HG02571 (cell line): ENCODE measurements around the gene CRTC3.

Experiments used
- ATAC-seq: cut with Tn5 transposase; IDR thresholded peaks from one replicate; pipeline ENCODE4 v1.9.1; 2021; ENCODE audit warnings: mild to moderate bottlenecking, moderate library complexity; ENCODE audit not compliant: unreplicated experiment

The CRTC3 gene

GRCh38 chr15:90519688-90520087, 10.0 kb upstream of the CRTC3 start:
- no peak for ATAC-seq

DNA sequence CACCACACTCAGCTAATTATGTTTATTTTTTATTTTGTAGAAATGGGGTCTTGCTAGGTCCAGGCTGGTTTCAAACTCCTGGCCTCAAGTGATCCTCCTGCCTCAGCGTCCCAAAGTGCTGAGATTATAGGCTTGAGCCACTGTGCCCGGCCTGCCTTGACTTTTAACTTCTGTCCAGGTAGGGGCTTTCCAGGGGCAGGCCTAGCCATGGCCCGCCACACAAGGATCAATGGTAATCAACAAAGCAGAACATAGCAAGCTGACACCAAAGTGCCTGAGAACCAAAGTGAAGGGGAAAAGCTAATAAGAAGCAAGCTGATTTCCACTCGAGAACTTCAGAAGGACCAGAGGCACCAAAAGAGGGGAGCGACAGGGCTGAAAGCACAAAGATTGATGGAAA, 9.4 kb upstream of the CRTC3 start:
- ATAC-seq = no peak

GRCh38 chr15:90523373-90523772, 6.3 kb upstream of the CRTC3 start:
- no peak for ATAC-seq

- ATAC-seq = peak; percentile 53
These were observed 5.5 kb upstream of the CRTC3 start for GRCh38 chr15:90524018-90524803.

- no peak for ATAC-seq
These were observed 732 bp upstream of the CRTC3 start for GRCh38 chr15:90529011-90529370.

- peak; percentile 34 for ATAC-seq
These were observed 728 bp downstream of the CRTC3 start for GRCh38 chr15:90530250-90531051.

- no peak for ATAC-seq
These were observed 1.4 kb downstream of the CRTC3 start for GRCh38 chr15:90531147-90531546.

DNA sequence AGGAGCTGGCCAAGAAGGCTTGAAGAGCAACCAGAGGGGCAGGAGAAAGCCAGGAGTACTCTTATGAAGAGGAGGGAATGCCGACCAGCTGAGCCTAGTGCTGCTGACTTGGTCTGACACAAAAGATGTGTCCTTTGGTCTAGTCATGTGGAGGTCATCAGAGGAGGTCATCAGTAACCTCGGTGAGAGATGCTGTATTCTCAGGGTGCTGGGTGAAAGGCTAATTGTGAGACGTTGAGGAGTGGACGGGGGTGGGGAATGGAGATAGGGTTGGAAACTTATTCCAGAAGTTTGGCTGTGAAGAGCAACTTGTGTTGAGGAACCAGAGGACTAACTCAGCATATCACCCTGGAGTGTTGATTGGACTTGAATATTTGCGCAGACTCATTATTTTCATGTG, 5.5 kb downstream of the CRTC3 start:
- no peak for ATAC-seq

DNA sequence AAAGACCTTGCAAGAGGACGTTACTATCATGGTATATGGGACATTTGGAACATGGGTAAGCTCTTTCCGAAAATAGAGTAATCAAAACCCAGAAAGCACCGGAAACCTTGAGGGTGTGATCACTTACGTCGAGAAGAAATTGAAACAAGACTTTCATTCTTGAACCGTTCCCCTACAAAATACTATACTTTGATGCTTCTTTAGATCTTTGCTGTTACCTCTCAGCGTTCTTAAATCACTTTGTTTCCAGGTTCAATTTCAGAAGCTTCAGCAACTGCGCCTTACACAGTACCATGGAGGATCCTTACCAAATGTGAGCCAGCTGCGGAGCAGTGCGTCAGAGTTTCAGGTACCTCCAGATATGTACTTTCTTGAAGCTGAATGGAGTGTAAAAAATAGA, 10.1 kb downstream of the CRTC3 start:
- no peak for ATAC-seq

DNA sequence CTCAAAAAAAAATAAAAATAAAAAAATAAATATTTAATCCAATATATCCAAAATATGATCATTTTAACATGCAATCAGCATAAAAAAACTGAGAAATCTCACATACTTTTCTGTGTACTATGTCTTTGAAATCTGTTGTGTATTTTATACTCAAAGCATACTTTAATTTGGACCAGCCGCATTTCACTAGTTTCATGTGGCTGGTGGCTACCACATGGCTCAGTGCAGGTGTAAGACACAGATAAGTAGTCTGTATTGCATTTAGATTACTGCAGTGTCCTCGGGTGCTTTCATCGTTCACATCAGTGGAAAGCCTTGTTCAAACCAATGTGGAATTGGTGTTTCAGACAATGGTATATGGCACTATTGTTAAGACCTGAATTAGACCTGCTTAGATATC, 11.0 kb downstream of the CRTC3 start:
- ATAC-seq = no peak

DNA sequence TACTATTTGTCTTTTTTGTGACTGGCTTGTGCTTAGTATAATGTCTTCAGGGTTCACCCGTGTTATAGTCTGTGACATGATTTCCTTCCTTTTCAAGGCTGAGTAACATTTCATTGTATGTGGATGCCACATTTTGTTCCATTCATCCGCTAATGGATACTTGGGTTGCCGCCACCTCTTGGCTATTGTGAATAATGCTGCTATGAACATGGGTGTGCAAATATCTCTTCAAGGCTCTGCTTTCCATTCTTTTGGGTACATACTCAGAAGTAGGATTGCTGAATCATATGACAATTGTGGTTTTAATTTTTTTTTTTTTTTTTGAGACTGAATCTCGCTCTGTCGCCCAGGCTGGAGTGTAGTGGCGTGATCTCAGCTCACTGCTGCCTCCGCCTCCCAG, 15.4 kb downstream of the CRTC3 start:
- no peak for ATAC-seq

GRCh38 chr15:90547540-90547939, 17.8 kb downstream of the CRTC3 start:
- no peak for ATAC-seq

- no peak for ATAC-seq
These were observed 21.2 kb downstream of the CRTC3 start for GRCh38 chr15:90550919-90551318.

DNA sequence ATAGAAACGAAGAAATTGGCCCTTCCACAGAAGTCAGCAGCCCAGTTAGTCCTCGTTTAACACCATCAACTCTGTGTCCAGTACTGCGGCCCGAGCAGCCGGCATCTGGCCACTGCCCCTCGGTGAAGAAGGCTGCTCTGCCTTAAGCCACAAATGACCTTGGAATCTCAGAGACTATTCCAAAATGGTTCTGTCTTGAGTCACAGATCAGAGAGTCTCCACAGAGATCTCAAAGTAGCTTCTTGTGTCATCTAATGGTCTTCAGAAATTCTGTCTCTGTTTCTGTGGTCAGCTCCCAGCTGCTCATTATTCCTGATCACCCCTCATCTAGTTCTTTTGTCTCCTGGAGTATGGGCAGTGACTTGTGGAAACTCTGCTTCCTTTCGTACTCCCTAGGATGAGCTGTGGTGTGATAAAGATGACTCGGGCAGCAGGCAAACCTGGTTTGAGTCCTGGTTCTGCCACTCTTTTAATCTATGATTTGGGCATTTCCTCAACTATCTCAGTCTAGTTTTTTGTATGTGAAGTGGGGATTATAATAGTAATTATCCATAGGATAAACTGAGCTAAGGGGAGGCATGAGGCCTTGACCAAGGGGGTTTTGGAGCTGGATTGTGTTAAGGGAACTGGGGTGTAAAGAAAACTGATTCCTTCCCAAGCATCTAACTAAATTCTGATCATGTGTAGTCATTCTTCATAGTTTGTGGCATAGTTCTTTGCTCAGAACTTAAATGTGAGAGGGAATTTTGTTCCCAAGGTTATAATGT, 22.6 kb downstream of the CRTC3 start:
- ATAC-seq = no peak

DNA sequence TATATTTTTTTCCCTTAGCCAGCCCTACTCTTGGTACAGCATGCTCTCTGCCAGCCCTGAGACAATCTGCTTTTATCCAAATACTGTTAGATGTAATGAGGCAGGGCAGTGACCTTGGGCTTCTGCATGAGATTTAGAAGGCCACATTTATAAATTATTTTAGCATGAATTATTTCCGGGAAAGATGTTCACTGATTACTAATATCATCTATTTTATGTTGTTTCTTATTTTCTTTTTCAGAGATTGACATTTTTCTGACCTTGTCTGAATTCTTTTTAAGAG, 23.1 kb downstream of the CRTC3 start:
- no peak for ATAC-seq

DNA sequence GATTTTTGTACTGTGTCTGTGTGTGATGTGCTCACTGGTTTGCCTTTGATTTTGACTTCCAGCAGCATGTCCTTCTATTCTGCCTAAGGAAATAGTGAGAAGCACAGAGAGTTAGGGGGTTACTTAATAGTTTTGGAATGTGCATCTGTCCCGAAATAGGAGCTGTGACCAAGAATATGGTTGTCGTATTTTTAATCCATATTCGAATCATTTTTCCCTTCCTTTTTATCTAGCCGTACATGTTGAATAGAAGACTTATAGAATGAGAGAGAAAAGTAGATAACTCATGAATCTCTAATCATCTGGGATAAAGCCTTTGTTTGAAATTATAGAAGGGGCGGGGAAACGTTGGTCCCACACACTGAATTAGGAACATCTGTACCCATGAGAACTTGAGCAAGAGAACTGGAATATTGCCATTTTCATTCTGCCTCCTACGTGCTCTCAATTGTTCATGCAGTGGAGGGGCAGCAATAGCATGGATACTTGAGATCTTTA, 23.6 kb downstream of the CRTC3 start:
- no peak for ATAC-seq

DNA sequence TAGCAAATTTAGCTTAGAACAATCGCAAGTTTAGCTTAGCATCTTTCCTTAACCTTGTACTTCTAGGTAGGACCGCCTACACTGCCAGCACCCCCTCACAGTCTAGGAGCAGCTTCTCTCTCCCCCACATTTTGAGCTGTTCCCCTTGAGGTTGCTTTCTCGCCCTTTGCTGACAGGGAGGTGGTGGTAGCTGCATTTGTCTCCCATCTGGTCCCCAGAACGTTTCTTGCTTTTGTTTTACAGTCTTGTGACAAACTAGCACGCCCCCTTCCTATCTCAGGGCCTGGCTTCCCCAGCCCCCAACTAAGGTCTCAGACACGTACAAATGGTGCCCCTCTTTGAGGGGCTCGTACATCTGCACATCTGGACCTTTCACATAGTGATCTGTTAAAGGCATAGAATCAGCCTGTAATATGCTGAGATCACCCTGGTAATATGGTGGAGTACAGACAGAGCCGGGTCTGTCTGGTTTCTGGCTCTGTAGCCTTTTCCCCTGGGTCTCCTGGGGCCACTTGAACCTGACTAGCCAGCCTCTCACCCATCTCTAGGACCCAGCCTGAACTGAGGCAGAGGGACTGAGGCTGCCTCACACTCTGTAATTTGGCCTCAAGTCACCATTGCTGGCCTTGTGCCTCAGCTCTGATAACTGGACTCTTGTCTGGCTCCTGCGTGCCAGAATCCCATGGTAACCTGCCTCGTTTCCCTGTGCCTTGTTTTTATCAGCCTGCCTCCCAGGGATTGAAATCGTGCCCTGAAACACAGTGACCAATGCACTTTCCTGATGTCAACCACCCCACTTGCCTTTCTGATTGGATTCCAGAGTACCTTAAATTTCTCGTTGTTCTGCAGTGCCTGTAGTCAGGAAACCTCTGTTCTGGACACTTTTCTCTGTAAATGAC, 27.7 kb downstream of the CRTC3 start:
- ATAC-seq = no peak

DNA sequence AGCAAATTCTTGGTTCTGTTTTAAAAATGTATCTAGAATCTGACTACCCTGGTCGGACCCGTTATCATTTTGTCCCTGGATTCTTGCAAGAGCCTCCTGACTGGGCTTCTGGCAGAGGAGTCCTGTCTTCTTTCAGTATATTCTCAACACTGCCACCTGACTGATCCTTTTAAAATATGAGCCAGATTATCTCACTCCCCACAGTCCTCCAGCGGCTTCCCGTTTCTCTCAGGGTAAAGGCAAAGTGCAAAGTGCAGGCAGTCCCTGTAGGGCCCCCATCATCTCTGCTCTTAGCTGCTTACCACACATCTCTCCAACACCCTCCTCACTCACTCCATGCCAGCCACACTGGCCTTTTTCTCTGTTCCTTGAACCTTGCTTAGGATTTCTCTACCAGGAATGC, 28.4 kb downstream of the CRTC3 start:
- no peak for ATAC-seq

GRCh38 chr15:90559119-90559518, 29.4 kb downstream of the CRTC3 start:
- ATAC-seq = no peak

DNA sequence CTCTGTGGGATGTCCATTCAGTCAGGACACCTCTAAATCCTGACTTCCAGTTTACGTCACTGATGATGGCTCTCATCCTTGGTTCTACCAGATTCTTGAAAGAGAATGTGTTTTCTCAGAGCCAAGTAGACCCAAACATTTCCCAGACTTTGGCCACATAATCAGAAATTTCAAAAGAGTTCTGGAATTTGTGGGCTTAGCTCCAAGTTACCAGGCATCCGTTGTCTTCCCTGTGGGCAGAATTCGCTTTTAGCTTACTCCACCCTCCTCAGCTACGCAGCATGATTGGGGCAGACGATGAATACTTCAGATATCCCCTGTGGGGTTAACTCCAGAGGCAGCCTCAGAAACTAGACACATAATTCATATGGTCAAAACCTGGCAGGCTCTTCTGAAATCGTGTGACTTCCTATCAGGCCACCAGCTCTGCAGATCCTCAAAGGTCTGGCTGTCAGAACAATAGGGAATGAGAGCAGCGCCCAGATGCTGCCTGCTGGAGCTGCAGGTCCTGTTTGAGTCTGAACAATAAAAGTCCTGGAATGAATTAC, 30.6 kb downstream of the CRTC3 start:
- no peak for ATAC-seq
